ENCODE data around the gene TLN1. TPM values are rescaled to one million over a fixed set of nuclear protein-coding genes. Genes with fewer than 3 reads are reported as not detected.
A peak's percentile ranks its signal among the peaks of the same experiment; 100 is the strongest.

Gene TLN1
- total RNA-seq, 1 donor from 2014 or later: 56.2 TPM

DNA sequence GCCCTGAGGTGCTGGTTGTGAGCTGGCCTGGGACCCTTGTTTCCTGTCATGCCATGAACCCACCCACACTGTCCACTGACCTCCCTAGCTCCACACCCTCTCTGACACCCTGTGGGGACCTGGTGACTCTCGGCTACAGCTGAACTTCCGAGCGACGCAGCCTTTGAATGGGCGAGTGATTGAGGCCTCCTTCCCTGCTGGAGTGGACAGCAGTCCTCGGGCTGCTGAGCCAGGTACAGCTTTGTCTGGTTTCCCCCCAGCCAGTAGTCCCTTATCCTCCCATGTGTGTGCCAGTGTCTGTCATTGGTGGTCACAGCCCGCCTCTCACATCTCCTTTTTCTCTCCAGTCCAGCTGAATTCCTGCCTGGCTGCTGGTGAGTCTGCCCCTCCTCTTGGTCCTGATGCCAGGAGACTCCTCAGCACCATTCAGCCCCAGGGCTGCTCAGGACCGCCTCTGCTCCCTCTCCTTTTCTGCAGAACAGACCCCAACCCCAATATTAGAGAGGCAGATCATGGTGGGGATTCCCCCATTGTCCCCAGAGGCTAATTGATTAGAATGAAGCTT, 52.1 kb downstream of the TLN1 start:
- Mint-ChIP-seq H3K36me3 (ENCODE audit: unreplicated experiment) (no peaks in the 10 kb centered on the region), H3K4me3 (ENCODE audit: unreplicated experiment) (no peak overlapping the region), H3K4me1 (ENCODE audit: low read depth, unreplicated experiment) (peaks cover 7% of the 10 kb centered on the region), H3K9me3 (ENCODE audit: unreplicated experiment) (peaks cover 7% of the 10 kb centered on the region), H3K27ac (ENCODE audit: unreplicated experiment) (no peak overlapping the region), H3K27me3 (ENCODE audit: unreplicated experiment) (peaks cover 10% of the 10 kb centered on the region)
- DNase-seq: no peak
- TF ChIP-seq CTCF (IDR thresholded peaks at IDR 0.05; ENCODE audit: partially characterized antibody, unreplicated experiment): no peak

GRCh38 chr9:35679091-35679490, 52.9 kb downstream of the TLN1 start:
- DNase-seq: no peak
- no peak overlapping the region for H3K4me3 Mint-ChIP-seq (ENCODE audit: unreplicated experiment)
- no peaks in the 10 kb centered on the region for H3K36me3 Mint-ChIP-seq (ENCODE audit: unreplicated experiment)
- H3K27me3 Mint-ChIP-seq (ENCODE audit: unreplicated experiment): peaks cover 10% of the 10 kb centered on the region
- H3K27ac Mint-ChIP-seq (ENCODE audit: unreplicated experiment): no peak overlapping the region
- no peak for TF ChIP-seq CTCF (IDR thresholded peaks at IDR 0.05; ENCODE audit: partially characterized antibody, unreplicated experiment)
- peaks cover 12% of the 10 kb centered on the region for H3K9me3 Mint-ChIP-seq (ENCODE audit: unreplicated experiment)
- H3K4me1 Mint-ChIP-seq (ENCODE audit: low read depth, unreplicated experiment): peaks cover 7% of the 10 kb centered on the region

- TF ChIP-seq CTCF (IDR thresholded peaks at IDR 0.05; ENCODE audit: partially characterized antibody, unreplicated experiment): no peak
- H3K4me3 Mint-ChIP-seq (ENCODE audit: unreplicated experiment): peak overlapping the region; percentile 78
- peak; percentile 91 for DNase-seq
- peaks cover 2% of the 10 kb centered on the region for H3K27me3 Mint-ChIP-seq (ENCODE audit: unreplicated experiment)
- H3K27ac Mint-ChIP-seq (ENCODE audit: unreplicated experiment): no peak overlapping the region
- H3K36me3 Mint-ChIP-seq (ENCODE audit: unreplicated experiment): no peaks in the 10 kb centered on the region
- peaks cover 6% of the 10 kb centered on the region for H3K9me3 Mint-ChIP-seq (ENCODE audit: unreplicated experiment)
- H3K4me1 Mint-ChIP-seq (ENCODE audit: low read depth, unreplicated experiment): peaks cover 3% of the 10 kb centered on the region
Measured at GRCh38 chr9:35675732-35676392, 56.1 kb downstream of the TLN1 start.

- peaks cover 3% of the 10 kb centered on the region for H3K4me1 Mint-ChIP-seq (ENCODE audit: low read depth, unreplicated experiment)
- no peak for TF ChIP-seq CTCF (IDR thresholded peaks at IDR 0.05; ENCODE audit: partially characterized antibody, unreplicated experiment)
- no peak for DNase-seq
- peaks cover 2% of the 10 kb centered on the region for H3K27me3 Mint-ChIP-seq (ENCODE audit: unreplicated experiment)
- H3K36me3 Mint-ChIP-seq (ENCODE audit: unreplicated experiment): no peaks in the 10 kb centered on the region
- no peak overlapping the region for H3K27ac Mint-ChIP-seq (ENCODE audit: unreplicated experiment)
- peaks cover 6% of the 10 kb centered on the region for H3K9me3 Mint-ChIP-seq (ENCODE audit: unreplicated experiment)
- H3K4me3 Mint-ChIP-seq (ENCODE audit: unreplicated experiment): peak overlapping the region; percentile 55
Measured at GRCh38 chr9:35675204-35675603, 56.8 kb downstream of the TLN1 start.

- H3K9me3 Mint-ChIP-seq (ENCODE audit: unreplicated experiment): peaks cover 6% of the 10 kb centered on the region
- no peaks in the 10 kb centered on the region for H3K36me3 Mint-ChIP-seq (ENCODE audit: unreplicated experiment)
- no peak overlapping the region for H3K27ac Mint-ChIP-seq (ENCODE audit: unreplicated experiment)
- no peak for TF ChIP-seq CTCF (IDR thresholded peaks at IDR 0.05; ENCODE audit: partially characterized antibody, unreplicated experiment)
- H3K27me3 Mint-ChIP-seq (ENCODE audit: unreplicated experiment): peaks cover 4% of the 10 kb centered on the region
- H3K4me3 Mint-ChIP-seq (ENCODE audit: unreplicated experiment): no peak overlapping the region
- peaks cover 3% of the 10 kb centered on the region for H3K4me1 Mint-ChIP-seq (ENCODE audit: low read depth, unreplicated experiment)
- no peak for DNase-seq
Measured at GRCh38 chr9:35674025-35674361, 58.0 kb downstream of the TLN1 start.

Data from glutamatergic neuron (in vitro differentiated cells).